ENCODE results near the gene GNG13. TPM values are rescaled to one million over a fixed set of nuclear protein-coding genes. Genes with fewer than 3 reads are reported as not detected.

GNG13 gene
- total RNA-seq, 1 donor from 2014 or later = not detected

GRCh38 chr16:818132-818531 lies 17.6 kb upstream of the GNG13 start:
- intact Hi-C loops (cut with DNase I) = loop anchor here (10.0 kb wide), 1 partner anchor 237 kb away; no protein-coding TSS in a partner anchor
- Histone ChIP-seq H3K36me3 (no peaks in the 10 kb centered on the region), H3K27me3 (peaks cover 52% of the 10 kb centered on the region), H3K9me3 (no peaks in the 10 kb centered on the region), H3K4me1 (no peaks in the 10 kb centered on the region), H3K27ac (no peak overlapping the region), H3K4me3 (no peak overlapping the region)
- ATAC-seq = no peak
- TF ChIP-seq CTCF (IDR thresholded peaks at IDR 0.05) = no peak
- DNase-seq = no peak

GRCh38 chr16:817001-817906 lies 16.7 kb upstream of the GNG13 start:
- intact Hi-C loops (cut with DNase I) = loop anchor here (10.0 kb wide), 1 partner anchor 238 kb away; no protein-coding TSS in a partner anchor
- Histone ChIP-seq H3K9me3 (no peaks in the 10 kb centered on the region), H3K4me3 (no peak overlapping the region), H3K27me3 (peaks cover 61% of the 10 kb centered on the region), H3K4me1 (no peaks in the 10 kb centered on the region), H3K36me3 (no peaks in the 10 kb centered on the region), H3K27ac (no peak overlapping the region)
- TF ChIP-seq CTCF (IDR thresholded peaks at IDR 0.05) = no peak
- DNase-seq (no peak), ATAC-seq (no peak)

- intact Hi-C loops (cut with DNase I) = loop anchor here (10.0 kb wide), 1 partner anchor 239 kb away; no protein-coding TSS in a partner anchor
- DNase-seq = no peak
- TF ChIP-seq CTCF (IDR thresholded peaks at IDR 0.05) = no peak
- Histone ChIP-seq H3K27ac (no peak overlapping the region), H3K9me3 (no peaks in the 10 kb centered on the region), H3K27me3 (peaks cover 66% of the 10 kb centered on the region), H3K4me3 (no peak overlapping the region), H3K4me1 (no peaks in the 10 kb centered on the region), H3K36me3 (no peaks in the 10 kb centered on the region)
- ATAC-seq = no peak
These were observed 15.3 kb upstream of the GNG13 start for GRCh38 chr16:815861-816260.

- DNase-seq (no peak), ATAC-seq (no peak)
- TF ChIP-seq CTCF (IDR thresholded peaks at IDR 0.05) = no peak
- Histone ChIP-seq H3K4me3 (no peak overlapping the region), H3K27ac (no peak overlapping the region), H3K9me3 (no peaks in the 10 kb centered on the region), H3K4me1 (no peaks in the 10 kb centered on the region), H3K27me3 (peaks cover 66% of the 10 kb centered on the region), H3K36me3 (no peaks in the 10 kb centered on the region)
- intact Hi-C loops (cut with DNase I) = loop anchor here (10.0 kb wide), 1 partner anchor 240 kb away; no protein-coding TSS in a partner anchor
These were observed 14.4 kb upstream of the GNG13 start for GRCh38 chr16:814974-815373.

- no peaks in the 10 kb centered on the region for H3K36me3 ChIP-seq
- intact Hi-C loops (cut with DNase I) = loop anchor here (10.0 kb wide), 1 partner anchor 241 kb away; no protein-coding TSS in a partner anchor
- H3K9me3 ChIP-seq = no peaks in the 10 kb centered on the region
- H3K27me3 ChIP-seq = peaks cover 63% of the 10 kb centered on the region
- DNase-seq (no peak), ATAC-seq (no peak)
- no peak overlapping the region for H3K27ac ChIP-seq
- no peak overlapping the region for H3K4me3 ChIP-seq
- TF ChIP-seq CTCF (IDR thresholded peaks at IDR 0.05) = no peak
- H3K4me1 ChIP-seq = no peaks in the 10 kb centered on the region
These were observed 13.4 kb upstream of the GNG13 start for GRCh38 chr16:813916-814412.
